Measurements from ENCODE around the gene CD47. TPM values are rescaled to one million over a fixed set of nuclear protein-coding genes. Genes with fewer than 3 reads are reported as not detected.

The CD47 gene
- total RNA-seq, 1 experiment from 2014 or later: 76.9 TPM

DNA sequence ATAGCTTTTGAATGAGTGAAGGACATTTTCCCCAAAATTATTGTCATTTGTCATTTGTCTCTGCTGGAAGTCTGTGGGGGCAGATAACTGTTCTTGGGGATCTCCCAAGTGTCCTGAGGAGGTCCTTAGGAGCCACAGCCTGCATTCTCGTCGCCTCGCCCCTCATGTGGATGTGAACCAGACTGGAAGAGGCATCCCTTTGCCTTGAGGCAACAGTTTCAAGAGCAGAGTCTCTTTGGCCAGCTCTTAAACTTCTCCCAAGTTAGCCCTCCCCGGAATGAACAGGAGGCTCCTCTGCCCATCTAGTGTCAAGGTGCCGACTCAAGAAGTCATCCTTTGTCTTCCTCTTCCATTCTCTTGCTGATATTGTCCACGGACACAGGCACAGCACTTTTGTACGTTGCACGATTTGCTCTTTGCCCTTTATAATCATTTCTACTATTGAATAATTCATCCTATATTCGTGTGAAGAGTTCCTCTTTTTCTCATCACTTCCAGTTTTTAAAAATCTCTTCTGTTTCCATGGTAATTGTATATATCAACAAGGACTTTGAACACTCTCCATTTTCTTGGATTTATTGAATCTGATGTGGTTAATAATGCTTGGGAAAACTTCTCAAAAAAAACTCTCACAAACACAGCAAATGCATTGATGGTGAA lies 40.8 kb upstream of the CD47 start:
- Histone ChIP-seq H3F3A (ENCODE audit: insufficient read depth, low read depth) (peaks cover 39% of the 10 kb centered on the region), H3K79me2 (ENCODE audit: low read depth) (no peaks in the 10 kb centered on the region), H3K27me3 (ENCODE audit: insufficient read depth, low read depth) (no peaks in the 10 kb centered on the region), H3K4me3 (no peak overlapping the region), H3K36me3 (ENCODE audit: low read depth) (no peaks in the 10 kb centered on the region), H3K9me2 (ENCODE audit: insufficient read depth) (no peaks in the 10 kb centered on the region), H3K9me3 (ENCODE audit: insufficient read depth, low read depth) (0 out of 2 replicates have a peak, but pooled peaks cover 10% of the 10 kb centered on the region), H3K4me2 (peak overlapping the region; percentile 72), H3K4me1 (replicated peaks; ENCODE audit: insufficient read depth) (peaks cover 46% of the 10 kb centered on the region), H3K27ac (peak overlapping the region; percentile 84), H2AFZ (peak overlapping the region; percentile 63; the same call in 1 of the 2 replicates), H4K20me1 (ENCODE audit: insufficient read depth) (no peaks in the 10 kb centered on the region)
- peak in 1 of 2 experiments; percentile 37 for DNase-seq
- TSS peak; percentile 91 for BruUV-seq (replicated peaks)
- ChIA-PET POLR2A (ENCODE audit: unreplicated experiment) (interaction anchor here (0.9 kb wide), 1 partner anchor 22 kb away, joined by 5 read pairs; no protein-coding TSS in a partner anchor), CTCF (interaction anchor here (1.3 kb wide), 1 partner anchor 22 kb away, joined by 5 read pairs; no protein-coding TSS in a partner anchor)
- TF ChIP-seq EZH2 (IDR thresholded peaks at IDR 0.05; ENCODE audit: low read depth): no peak
- TF ChIP-seq, protein P1, sequence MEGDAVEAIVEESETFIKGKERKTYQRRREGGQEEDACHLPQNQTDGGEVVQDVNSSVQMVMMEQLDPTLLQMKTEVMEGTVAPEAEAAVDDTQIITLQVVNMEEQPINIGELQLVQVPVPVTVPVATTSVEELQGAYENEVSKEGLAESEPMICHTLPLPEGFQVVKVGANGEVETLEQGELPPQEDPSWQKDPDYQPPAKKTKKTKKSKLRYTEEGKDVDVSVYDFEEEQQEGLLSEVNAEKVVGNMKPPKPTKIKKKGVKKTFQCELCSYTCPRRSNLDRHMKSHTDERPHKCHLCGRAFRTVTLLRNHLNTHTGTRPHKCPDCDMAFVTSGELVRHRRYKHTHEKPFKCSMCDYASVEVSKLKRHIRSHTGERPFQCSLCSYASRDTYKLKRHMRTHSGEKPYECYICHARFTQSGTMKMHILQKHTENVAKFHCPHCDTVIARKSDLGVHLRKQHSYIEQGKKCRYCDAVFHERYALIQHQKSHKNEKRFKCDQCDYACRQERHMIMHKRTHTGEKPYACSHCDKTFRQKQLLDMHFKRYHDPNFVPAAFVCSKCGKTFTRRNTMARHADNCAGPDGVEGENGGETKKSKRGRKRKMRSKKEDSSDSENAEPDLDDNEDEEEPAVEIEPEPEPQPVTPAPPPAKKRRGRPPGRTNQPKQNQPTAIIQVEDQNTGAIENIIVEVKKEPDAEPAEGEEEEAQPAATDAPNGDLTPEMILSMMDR (conservative IDR thresholded peaks at IDR 0.05): no peak
- intact Hi-C loops (cut with micrococcal nuclease; ENCODE audit: unreplicated experiment): loop anchor here (1.0 to 5.0 kb wide), 3 partner anchors 40 to 125 kb away; partner anchors contain the start of gene CD47

DNA sequence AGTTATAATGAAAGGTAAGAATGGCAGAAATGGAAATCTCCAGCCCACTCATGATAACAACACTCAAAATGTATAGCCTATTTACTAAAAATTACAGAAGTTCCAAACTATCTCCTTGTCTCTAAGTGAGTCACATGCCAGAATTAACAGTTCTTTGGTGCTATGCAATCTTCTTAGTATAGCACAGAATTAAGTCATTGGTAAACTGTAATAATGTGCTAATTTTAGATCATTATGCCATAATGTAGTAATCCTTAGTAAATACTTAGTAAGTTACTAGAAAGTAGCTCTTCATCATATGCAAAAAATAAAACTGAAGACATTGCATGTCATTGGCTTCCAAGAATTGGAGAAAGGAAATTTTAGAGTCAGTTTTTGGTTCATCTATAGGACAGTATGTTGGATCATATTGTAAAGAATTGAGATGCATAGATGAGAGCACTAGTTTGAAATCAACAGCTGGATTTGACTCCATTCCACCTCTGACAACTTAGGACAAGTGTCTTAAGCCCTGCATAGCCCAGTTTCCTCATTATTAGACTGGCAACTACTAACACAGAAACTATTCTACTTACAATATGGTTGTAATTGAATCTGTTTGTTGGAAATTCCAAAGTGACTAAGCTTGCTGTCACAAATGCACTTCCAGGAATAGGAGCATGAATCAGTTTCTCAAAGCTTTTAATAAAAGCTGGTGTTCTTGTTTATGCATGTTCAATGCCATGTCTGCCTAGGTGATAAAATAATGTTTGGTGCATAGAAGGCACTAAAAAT lies 40.1 kb upstream of the CD47 start:
- DNase-seq: peak; percentile 15 to 99
- Histone ChIP-seq H3K9me2 (ENCODE audit: insufficient read depth) (no peaks in the 10 kb centered on the region), H4K20me1 (ENCODE audit: insufficient read depth) (no peaks in the 10 kb centered on the region), H2AFZ (no peak overlapping the region), H3F3A (ENCODE audit: insufficient read depth, low read depth) (peaks cover 39% of the 10 kb centered on the region), H3K4me2 (peak overlapping the region; percentile 72), H3K27me3 (ENCODE audit: insufficient read depth, low read depth) (no peaks in the 10 kb centered on the region), H3K4me1 (replicated peaks; ENCODE audit: insufficient read depth) (peaks cover 46% of the 10 kb centered on the region), H3K36me3 (ENCODE audit: low read depth) (no peaks in the 10 kb centered on the region), H3K9me3 (ENCODE audit: insufficient read depth, low read depth) (0 out of 2 replicates have a peak, but pooled peaks cover 8% of the 10 kb centered on the region), H3K4me3 (no peak overlapping the region), H3K27ac (peak overlapping the region; percentile 84), H3K79me2 (ENCODE audit: low read depth) (no peaks in the 10 kb centered on the region)
- POLR2A ChIA-PET (ENCODE audit: unreplicated experiment): interaction anchor here (0.9 kb wide), 1 partner anchor 23 kb away, joined by 5 read pairs; no protein-coding TSS in a partner anchor
- intact Hi-C loops (cut with micrococcal nuclease; ENCODE audit: unreplicated experiment): loop anchor here (1.0 to 5.0 kb wide), 2 partner anchors 40 to 79 kb away; partner anchors contain the start of gene CD47
- CTCF ChIA-PET: interaction anchor here (1.3 kb wide), 1 partner anchor 23 kb away, joined by 5 read pairs; no protein-coding TSS in a partner anchor
- TF ChIP-seq EZH2 (IDR thresholded peaks at IDR 0.05; ENCODE audit: low read depth): no peak
- TF ChIP-seq, protein P1 (conservative IDR thresholded peaks at IDR 0.05): no peak
- BruUV-seq (replicated peaks): TSS peak; percentile 58

DNA sequence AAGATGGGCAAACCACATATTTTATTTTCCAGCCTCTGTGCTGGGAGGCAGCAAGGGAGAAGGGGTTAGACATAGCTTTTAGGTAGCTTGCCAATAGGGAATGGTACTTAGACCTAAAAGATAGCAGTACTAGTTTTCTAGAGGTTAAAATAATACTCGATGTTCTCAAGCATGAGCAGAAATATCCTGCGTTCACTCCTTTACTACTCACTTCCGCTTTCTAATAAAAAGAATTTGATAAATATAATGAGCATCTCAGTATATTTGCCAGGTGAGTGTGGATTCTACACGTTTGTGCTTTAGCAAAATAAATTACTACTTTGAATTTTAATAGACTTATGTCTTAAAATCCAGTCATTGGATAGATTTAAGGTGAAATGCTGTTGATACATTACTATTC lies 39.4 kb upstream of the CD47 start:
- no peak overlapping the region for H2AFZ ChIP-seq
- no peaks in the 10 kb centered on the region for H3K9me2 ChIP-seq (ENCODE audit: insufficient read depth)
- H3K9me3 ChIP-seq (ENCODE audit: insufficient read depth, low read depth): 0 out of 2 replicates have a peak, but pooled peaks cover 2% of the 10 kb centered on the region
- no TSS peak for BruUV-seq (replicated peaks)
- H4K20me1 ChIP-seq (ENCODE audit: insufficient read depth): no peaks in the 10 kb centered on the region
- no peaks in the 10 kb centered on the region for H3K79me2 ChIP-seq (ENCODE audit: low read depth)
- DNase-seq: no peak
- ChIA-PET CTCF (interaction anchor here (1.3 kb wide), 1 partner anchor 24 kb away, joined by 5 read pairs; no protein-coding TSS in a partner anchor), POLR2A (ENCODE audit: unreplicated experiment) (no interaction called here)
- H3K36me3 ChIP-seq (ENCODE audit: low read depth): no peaks in the 10 kb centered on the region
- peaks cover 46% of the 10 kb centered on the region for H3K4me1 ChIP-seq (replicated peaks; ENCODE audit: insufficient read depth)
- peak overlapping the region; percentile 84; the same call in 1 of the 2 replicates for H3K27ac ChIP-seq
- H3K4me2 ChIP-seq: peak overlapping the region; percentile 72; the same call in 1 of the 2 replicates
- H3K27me3 ChIP-seq (ENCODE audit: insufficient read depth, low read depth): no peaks in the 10 kb centered on the region
- peaks cover 39% of the 10 kb centered on the region for H3F3A ChIP-seq (ENCODE audit: insufficient read depth, low read depth)
- intact Hi-C loops (cut with micrococcal nuclease; ENCODE audit: unreplicated experiment): loop anchor here (5.0 kb wide), 1 partner anchor 78 kb away; no protein-coding TSS in a partner anchor
- no peak overlapping the region for H3K4me3 ChIP-seq
- TF ChIP-seq, protein P1 (conservative IDR thresholded peaks at IDR 0.05): no peak
- no peak for TF ChIP-seq EZH2 (IDR thresholded peaks at IDR 0.05; ENCODE audit: low read depth)
